H9 (cell line): Measurements from ENCODE around the gene SERTAD2. TPM values are rescaled to one million over a fixed set of nuclear protein-coding genes. Genes with fewer than 3 reads are reported as not detected.

Experiments
- DNase-seq: peaks from one replicate; pipeline ENCODE4 v3.0.0-alpha.2; 2017
- H2AFZ ChIP-seq: one replicate; pipeline ENCODE4 v1.6.1; 2013; ENCODE audit warnings: mild to moderate bottlenecking, low read length, control low read depth, moderate library complexity
- H2AK5ac ChIP-seq: 2 replicates; pipeline ENCODE4 v1.6.1; 2013; ENCODE audit warnings: low read length, control low read depth, mixed read lengths; ENCODE audit not compliant: insufficient read length
- H2BK120ac ChIP-seq: one replicate; pipeline ENCODE4 v1.6.1; 2013; ENCODE audit warnings: low read depth, mild to moderate bottlenecking, low read length, control low read depth, inconsistent platforms; ENCODE audit not compliant: poor library complexity, severe bottlenecking
- H2BK12ac ChIP-seq: 2 replicates; pipeline ENCODE4 v1.6.1; 2013; ENCODE audit warnings: low read length, control low read depth, mixed read lengths, low read depth; ENCODE audit not compliant: insufficient read length
- H2BK15ac ChIP-seq: 2 replicates; pipeline ENCODE4 v1.6.1; 2013; ENCODE audit warnings: low read depth, low read length, control low read depth
- H2BK20ac ChIP-seq: one replicate; pipeline ENCODE4 v1.6.1; 2013; ENCODE audit warnings: low read depth, mild to moderate bottlenecking, low read length, control low read depth, inconsistent platforms; ENCODE audit not compliant: poor library complexity, severe bottlenecking
- H2BK5ac ChIP-seq: 2 replicates; pipeline ENCODE4 v1.6.1; 2013; ENCODE audit warnings: low read length, control low read depth, mixed read lengths; ENCODE audit not compliant: insufficient read length
- H3K14ac ChIP-seq: 2 replicates; pipeline ENCODE4 v1.6.1; 2013; ENCODE audit warnings: low read length, control low read depth; ENCODE audit not compliant: insufficient read depth
- H3K18ac ChIP-seq: 2 replicates; pipeline ENCODE4 v1.6.1; 2013; ENCODE audit warnings: low read depth, mild to moderate bottlenecking, mixed read lengths, low read length, control low read depth; ENCODE audit not compliant: insufficient read length
- H3K23ac ChIP-seq: 2 replicates; pipeline ENCODE4 v1.6.1; 2013; ENCODE audit warnings: low read length, control low read depth, mixed read lengths, low read depth; ENCODE audit not compliant: insufficient read length
- H3K23me2 ChIP-seq: 2 replicates; pipeline ENCODE4 v1.6.1; 2013; ENCODE audit warnings: low read depth, mild to moderate bottlenecking, mixed read lengths, low read length, control low read depth; ENCODE audit not compliant: insufficient read length, poor library complexity, severe bottlenecking
- H3K27ac ChIP-seq: 2 replicates; pipeline ENCODE4 v1.5.1; 2013; ENCODE audit warnings: low read length, control low read depth, mixed read lengths, low read depth; ENCODE audit not compliant: insufficient read length
- H3K27me3 ChIP-seq: 2 replicates; pipeline ENCODE4 v1.6.1; 2013; ENCODE audit warnings: low read length, control low read depth, inconsistent platforms; ENCODE audit not compliant: insufficient read depth
- H3K4ac ChIP-seq: 2 replicates; pipeline ENCODE4 v1.6.1; 2013; ENCODE audit warnings: low read depth, mild to moderate bottlenecking, control low read depth, inconsistent platforms, low read length, moderate library complexity
- H3K4me1 ChIP-seq: 2 replicates; pipeline ENCODE4 v1.6.1; 2013; ENCODE audit warnings: low read length, control low read depth, inconsistent platforms; ENCODE audit not compliant: insufficient read depth
- H3K4me2 ChIP-seq: 2 replicates; pipeline ENCODE4 v1.6.1; 2013; ENCODE audit warnings: low read length, control low read depth, mixed read lengths; ENCODE audit not compliant: insufficient read length, insufficient read depth
- H3K56ac ChIP-seq: 2 replicates; pipeline ENCODE4 v1.6.1; 2013; ENCODE audit warnings: low read depth, mild to moderate bottlenecking, mixed read lengths, low read length, control low read depth; ENCODE audit not compliant: insufficient read length
- H3K79me1 ChIP-seq: 2 replicates; pipeline ENCODE4 v1.6.1; 2013; ENCODE audit warnings: low read depth, mild to moderate bottlenecking, moderate library complexity, low read length, control low read depth, inconsistent platforms; ENCODE audit not compliant: insufficient read depth, poor library complexity, severe bottlenecking
- H3K79me2 ChIP-seq: 2 replicates; pipeline ENCODE4 v1.6.1; 2013; ENCODE audit warnings: low read length, control low read depth, inconsistent platforms; ENCODE audit not compliant: insufficient read depth
- H3K9ac ChIP-seq: 2 replicates; pipeline ENCODE4 v1.6.1; 2013; ENCODE audit warnings: low read length, control low read depth, mixed read lengths; ENCODE audit not compliant: insufficient read length; ENCODE audit errors: extremely low read depth
- H3K9me3 ChIP-seq: one replicate; pipeline ENCODE4 v1.6.1; 2013; ENCODE audit warnings: low read depth, low read length, inconsistent platforms; ENCODE audit not compliant: control insufficient read depth
- H3T11ph ChIP-seq: one replicate; pipeline ENCODE4 v1.6.1; 2013; ENCODE audit warnings: mild to moderate bottlenecking, low read length, control low read depth, inconsistent platforms
- H4K20me1 ChIP-seq: one replicate; pipeline ENCODE4 v1.6.1; 2013; ENCODE audit not compliant: control insufficient read depth, insufficient read length, insufficient read depth
- H4K5ac ChIP-seq: 2 replicates; pipeline ENCODE4 v1.6.1; 2013; ENCODE audit warnings: low read depth, mild to moderate bottlenecking, mixed read lengths, low read length, control low read depth; ENCODE audit not compliant: insufficient read length
- H4K8ac ChIP-seq: replicated peaks from 2 replicates; pipeline ENCODE4 v1.6.1; 2013; ENCODE audit warnings: low read length, control low read depth, mixed read lengths, low read depth; ENCODE audit not compliant: insufficient read length
- H4K91ac ChIP-seq: 2 replicates; pipeline ENCODE4 v1.6.1; 2013; ENCODE audit warnings: low read depth, mild to moderate bottlenecking, moderate library complexity, mixed read lengths, low read length, control low read depth; ENCODE audit not compliant: insufficient read length
- H3K27ac Mint-ChIP-seq, 3 experiments: 2 replicates in 2 of 3; 3 replicates in 1 of 3; pipeline ENCODE4 v1.8.0; 2020 to 2021; ENCODE audit warnings: mixed read lengths in 3 of 3, mild to moderate bottlenecking in 1 of 3, moderate library complexity in 1 of 3
- H3K27me3 Mint-ChIP-seq: 2 replicates; pipeline ENCODE4 v1.8.0; 2021; ENCODE audit warnings: low read depth, mild to moderate bottlenecking, moderate library complexity, mixed read lengths
- H3K36me3 Mint-ChIP-seq, 3 experiments: 2 replicates in 2 of 3; 3 replicates in 1 of 3; pipeline ENCODE4 v1.8.0; 2020 to 2021; ENCODE audit warnings: low read depth in 3 of 3, mixed read lengths in 3 of 3; ENCODE audit not compliant: insufficient read depth in 1 of 3
- H3K4me1 Mint-ChIP-seq, 2 experiments: 2 replicates each; pipeline ENCODE4 v1.8.0; 2020; ENCODE audit warnings: mixed read lengths in 2 of 2
- H3K4me3 Mint-ChIP-seq, 2 experiments: 2 replicates in 1 of 2; 3 replicates in 1 of 2; pipeline ENCODE4 v1.8.0; 2020 to 2021; ENCODE audit warnings: mild to moderate bottlenecking in 2 of 2, mixed read lengths in 2 of 2, moderate library complexity in 1 of 2
- H3K9me3 Mint-ChIP-seq, 2 experiments: 2 replicates in 1 of 2; 3 replicates in 1 of 2; pipeline ENCODE4 v1.8.0; 2020; ENCODE audit warnings: mild to moderate bottlenecking in 2 of 2, mixed read lengths in 2 of 2, moderate library complexity in 1 of 2
- WGBS: extraction: QIAGEN DNeasy Blood & Tissue Kit; methylation state at CpG from one replicate; pipeline ENCODE4 v1.1.7; 2013; ENCODE audit warnings: missing lambda C conversion rate, low lambda C conversion rate, mixed read lengths; ENCODE audit not compliant: insufficient read length; ENCODE audit errors: extremely low coverage; 5-methylcytosine and 5-hydroxymethylcytosine counted together
- total RNA-seq: library from RNA; stranded (reverse); gene quantifications from 2 replicates; pipeline ENCODE4 v1.2.1, GENCODE V29; 2021
- TF ChIP-seq, protein P1 (sequence below): fragments of 200-600 bp; sonication (generic); conservative IDR thresholded peaks from 3 replicates; pipeline ENCODE4 v1.8.0; 2021; ENCODE audit warnings: antibody characterized with exemption, mild to moderate bottlenecking

Gene SERTAD2
- total RNA-seq, 1 experiment from 2014 or later = 3.5 TPM

DNA sequence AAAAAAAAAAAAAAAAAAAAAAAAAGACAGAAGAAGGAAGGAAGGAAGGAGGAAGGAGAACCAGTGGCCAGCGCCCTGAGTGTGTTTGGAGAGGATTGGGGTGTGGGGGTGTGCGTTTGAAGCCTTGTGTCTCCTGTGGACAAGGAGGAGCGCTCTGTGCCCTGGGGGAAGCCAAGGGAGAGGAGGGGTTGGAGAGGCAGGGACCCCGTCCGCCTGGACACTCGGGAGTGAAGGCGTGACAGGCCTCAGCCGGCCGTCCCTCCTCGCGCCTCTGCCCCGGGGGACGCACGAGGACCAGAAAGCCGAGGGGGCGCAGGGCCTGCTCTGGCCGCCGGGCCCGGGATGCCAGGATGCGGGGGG is 44.9 kb downstream of the SERTAD2 start:
- Histone ChIP-seq H3K23ac (no peak overlapping the region), H3K79me2 (no peaks in the 10 kb centered on the region), H3K4ac (no peak overlapping the region), H2BK5ac (no peak overlapping the region), H4K20me1 (no peaks in the 10 kb centered on the region), H3K79me1 (no peaks in the 10 kb centered on the region), H3K27me3 (no peaks in the 10 kb centered on the region; the same call in 1 of the 2 replicates), H2AK5ac (no peak overlapping the region), H2BK15ac (no peak overlapping the region), H3K14ac (peak overlapping the region; percentile 44), H4K91ac (no peak overlapping the region), H3K27ac (no peak overlapping the region), H3K4me1 (no peaks in the 10 kb centered on the region), H4K5ac (no peak overlapping the region), H2AFZ (no peak overlapping the region), H3K18ac (peak overlapping the region; percentile 68), H3K23me2 (peaks cover 2% of the 10 kb centered on the region), H3K4me2 (peak overlapping the region; percentile 49), H3T11ph (no peak overlapping the region), H2BK12ac (no peak overlapping the region), H2BK20ac (no peak overlapping the region), H2BK120ac (no peak overlapping the region), H4K8ac (no peak overlapping the region), H3K56ac (no peak overlapping the region), H3K9ac (no peak overlapping the region), H3K9me3 (no peaks in the 10 kb centered on the region)
- H3K4me1 Mint-ChIP-seq = peaks cover 8 to 21% of the 10 kb centered on the region in 2 experiments; a peak in 3 of 4 replicates
- peaks cover 50% of the 10 kb centered on the region for H3K27me3 Mint-ChIP-seq
- peaks cover 4 to 9% (median 4%) of the 10 kb centered on the region in 3 experiments; a peak in 4 of 7 replicates for H3K36me3 Mint-ChIP-seq
- no CpG with 5 or more reads among the region's 20 CpGs for WGBS
- H3K4me3 Mint-ChIP-seq = peak overlapping the region; percentile 52 to 72
- peaks cover 4 to 7% of the 10 kb centered on the region in 2 experiments; a peak in 4 of 5 replicates for H3K9me3 Mint-ChIP-seq
- no peak for DNase-seq
- no peak overlapping the region for H3K27ac Mint-ChIP-seq
- TF ChIP-seq, protein P1, sequence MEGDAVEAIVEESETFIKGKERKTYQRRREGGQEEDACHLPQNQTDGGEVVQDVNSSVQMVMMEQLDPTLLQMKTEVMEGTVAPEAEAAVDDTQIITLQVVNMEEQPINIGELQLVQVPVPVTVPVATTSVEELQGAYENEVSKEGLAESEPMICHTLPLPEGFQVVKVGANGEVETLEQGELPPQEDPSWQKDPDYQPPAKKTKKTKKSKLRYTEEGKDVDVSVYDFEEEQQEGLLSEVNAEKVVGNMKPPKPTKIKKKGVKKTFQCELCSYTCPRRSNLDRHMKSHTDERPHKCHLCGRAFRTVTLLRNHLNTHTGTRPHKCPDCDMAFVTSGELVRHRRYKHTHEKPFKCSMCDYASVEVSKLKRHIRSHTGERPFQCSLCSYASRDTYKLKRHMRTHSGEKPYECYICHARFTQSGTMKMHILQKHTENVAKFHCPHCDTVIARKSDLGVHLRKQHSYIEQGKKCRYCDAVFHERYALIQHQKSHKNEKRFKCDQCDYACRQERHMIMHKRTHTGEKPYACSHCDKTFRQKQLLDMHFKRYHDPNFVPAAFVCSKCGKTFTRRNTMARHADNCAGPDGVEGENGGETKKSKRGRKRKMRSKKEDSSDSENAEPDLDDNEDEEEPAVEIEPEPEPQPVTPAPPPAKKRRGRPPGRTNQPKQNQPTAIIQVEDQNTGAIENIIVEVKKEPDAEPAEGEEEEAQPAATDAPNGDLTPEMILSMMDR = no peak
